NCI-H524 treated with DMSO at 0.1 percent for 48 hours (cell line): ENCODE data around the gene KIAA1210.
"Not testable (repeated sequence)": the region's sequence is repeated elsewhere in the genome, so short reads cannot be mapped to it uniquely, and the experiment has no call there.

Experiments
- DNase-seq: peaks from one replicate; lab custom pipeline; 2025; lab: John Stamatoyannopoulos, UW

Gene KIAA1210

DNA sequence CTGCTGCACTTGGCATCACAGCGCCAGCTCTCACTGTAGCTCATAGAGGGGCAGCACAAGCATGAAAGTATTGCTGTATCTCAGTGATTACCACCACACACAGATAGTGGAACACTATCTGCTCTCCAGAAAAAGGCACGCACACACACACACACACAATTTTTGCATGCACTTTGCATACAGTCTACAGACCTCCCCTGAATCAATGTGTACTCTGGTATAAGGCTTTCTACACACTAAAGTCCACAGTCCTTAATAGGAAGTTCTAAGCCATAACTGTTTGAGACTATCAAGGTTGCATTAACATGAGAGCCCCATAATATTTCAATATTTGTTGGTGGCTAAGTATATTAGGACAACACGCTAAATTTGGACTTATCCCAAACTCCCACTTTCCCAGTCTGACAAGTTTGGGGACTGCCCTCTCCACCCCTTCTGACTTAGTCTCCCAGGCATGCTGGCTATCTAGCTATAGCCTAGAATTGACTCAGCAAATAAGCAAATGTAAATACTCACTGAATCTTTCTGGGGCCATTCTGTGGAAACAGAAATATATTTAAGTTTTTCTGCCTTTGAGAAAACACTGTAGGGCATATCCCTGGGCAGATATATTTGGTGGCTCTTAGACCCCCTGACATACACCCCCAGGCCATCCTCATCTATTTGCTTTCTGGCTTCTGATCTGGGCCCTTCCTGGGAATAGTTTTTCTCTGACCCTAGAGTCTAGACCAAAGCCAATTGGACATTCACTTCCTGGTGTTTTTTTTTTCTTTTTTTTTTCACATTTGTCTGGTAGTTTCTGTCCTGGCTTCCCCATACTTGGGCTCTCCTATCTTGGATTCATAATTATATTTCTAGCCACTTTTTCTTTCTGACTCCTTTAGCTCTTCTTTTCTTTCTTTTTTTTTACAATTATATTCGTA, 91.2 kb downstream of the KIAA1210 start:
- DNase-seq: no peak

DNA sequence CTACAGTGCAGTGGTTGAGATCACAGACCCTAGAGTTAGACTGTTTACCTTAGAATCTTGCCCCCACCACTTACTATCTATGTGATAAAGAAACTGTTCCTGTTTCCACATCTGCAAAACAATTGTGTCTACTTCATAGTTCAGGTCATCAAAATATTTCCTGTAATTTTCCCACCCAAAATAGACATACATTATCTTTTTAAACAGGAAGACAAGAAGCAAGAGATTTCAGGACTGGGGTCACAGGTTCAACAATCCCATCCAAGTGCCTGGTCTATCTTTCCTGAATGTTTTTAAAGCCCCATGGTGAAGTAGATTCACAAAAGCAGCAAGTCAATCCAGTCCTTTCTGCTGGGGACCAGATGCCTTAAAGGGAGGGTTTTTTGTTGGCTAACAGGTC, 96.6 kb downstream of the KIAA1210 start:
- DNase-seq: no peak

DNA sequence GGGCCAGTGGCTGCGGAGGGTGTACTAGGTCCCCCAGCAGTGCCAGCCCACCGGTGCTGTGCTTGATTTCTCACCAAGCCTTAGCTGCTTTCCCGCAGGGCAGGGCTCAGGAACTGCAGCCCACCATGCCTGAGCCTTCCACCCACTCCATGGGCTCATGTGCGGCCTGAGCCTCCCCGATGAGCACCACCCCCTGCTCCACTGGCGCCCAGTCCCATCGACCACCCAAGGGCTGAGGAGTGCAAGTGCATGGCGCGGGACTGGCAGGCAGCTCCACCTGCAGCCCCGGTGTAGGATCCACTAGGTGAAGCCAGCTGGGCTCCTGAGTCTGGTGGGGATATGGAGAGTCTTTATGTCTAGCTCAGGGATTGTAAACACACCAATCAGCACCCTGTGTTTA, 98.0 kb downstream of the KIAA1210 start:
- DNase-seq: not testable (repeated sequence)

DNA sequence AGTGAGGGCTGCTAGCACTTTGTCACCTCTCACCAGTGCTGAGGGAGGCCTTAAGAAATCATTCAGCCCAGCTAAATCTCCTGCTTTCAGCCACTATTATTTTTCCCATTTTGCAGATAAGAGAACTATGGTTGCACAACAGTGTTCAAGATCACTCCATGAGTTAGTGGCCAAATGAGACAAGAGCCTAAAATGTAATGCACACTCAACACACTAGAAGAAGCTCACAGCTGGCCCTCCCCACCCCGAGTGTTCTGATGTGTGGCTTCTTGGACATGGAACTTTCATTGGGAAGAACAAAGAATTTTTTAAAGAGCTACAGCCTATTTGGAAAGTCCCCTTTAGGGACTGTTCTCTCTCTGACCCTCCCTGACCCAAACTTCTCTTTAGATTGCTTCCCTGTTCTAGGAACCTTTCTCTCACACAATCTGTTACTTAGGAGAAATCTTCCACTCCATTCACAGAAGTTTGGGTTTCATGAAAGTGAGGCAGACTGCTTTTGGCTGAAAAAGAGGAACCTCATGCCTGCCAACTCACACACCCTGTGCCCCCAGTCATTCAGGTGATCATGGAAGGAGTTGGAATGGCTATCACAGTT, 98.8 kb downstream of the KIAA1210 start:
- DNase-seq: no peak
